GM12878 (cell line): Measurements from ENCODE around the gene COMMD1. TPM values are rescaled to one million over a fixed set of nuclear protein-coding genes. Genes with fewer than 3 reads are reported as not detected.

ENCODE experiments used
- ATAC-seq: fragments of 200-7000 bp; cut with Tn5 transposase; 3 replicates; pipeline ENCODE4 v1.9.1; 2020; ENCODE audit warnings: mild to moderate bottlenecking, moderate library complexity
- BruUV-seq: library from RNA; stranded (reverse); fragments of 400-500 nt; replicated peaks from 2 replicates; lab custom pipeline; 2021; lab: Mats Ljungman, UMichigan
- CTCF ChIA-PET: fragments of 300-600 bp; sonication (Branson Sonifier 250); formaldehyde crosslinking; extraction: SDS; loops from one replicate; lab custom pipeline; 2021; ENCODE audit warnings: inconsistent platforms; lab: Yijun Ruan, JAX
- POLR2A ChIA-PET: fragments of 350-600 bp; formaldehyde crosslinking; extraction: SDS; loops from one replicate; lab custom pipeline; 2021; ENCODE audit warnings: inconsistent platforms; lab: Charles Lee
- RAD21 ChIA-PET: fragments of 300-600 bp; sonication (Branson Sonifier 250); formaldehyde crosslinking; loops from one replicate; lab custom pipeline; 2023; ENCODE audit warnings: antibody characterized with exemption; ENCODE audit not compliant: unreplicated experiment; lab: Charles Lee
- SMC1A ChIA-PET: fragments of 300-600 bp; sonication (Branson Sonifier 250); formaldehyde crosslinking; loops from one replicate; lab custom pipeline; 2023; ENCODE audit not compliant: unreplicated experiment, uncharacterized antibody; lab: Charles Lee
- DNase-seq: peaks from one replicate; pipeline ENCODE4 v3.0.0-alpha.2; 2011; ENCODE audit warnings: low read depth, low spot score
- FAIRE-seq: peaks from 3 replicates; lab custom pipeline; 2011; peaks lifted over from hg19 to GRCh38; lab: Jason Lieb, UNC
- H2AFZ ChIP-seq: 2 replicates; pipeline ENCODE4 v1.6.0; 2011; ENCODE audit warnings: low read depth, low read length, control low read depth; ENCODE audit not compliant: control insufficient read depth
- H3K27ac ChIP-seq: 2 replicates; pipeline ENCODE4 v1.5.1; 2011; ENCODE audit warnings: control low read depth; ENCODE audit not compliant: control insufficient read depth, insufficient read depth
- H3K27me3 ChIP-seq, 2 experiments: replicated peaks in 1 of 2; 2 replicates each; pipeline versions ENCODE4 v1.6.0 to v1.6.1; 2011; ENCODE audit warnings: low read length in 1 of 2; ENCODE audit not compliant: control insufficient read depth in 2 of 2, insufficient read depth in 2 of 2
- H3K36me3 ChIP-seq, 2 experiments: 2 replicates each; pipeline ENCODE4 v1.5.1; 2011; ENCODE audit warnings: low read length in 1 of 2; ENCODE audit not compliant: control insufficient read depth in 2 of 2, insufficient read depth in 2 of 2
- H3K4me1 ChIP-seq: 2 replicates; pipeline ENCODE4 v1.6.1; 2011; ENCODE audit warnings: mild to moderate bottlenecking, low read length, moderate library complexity, mixed read lengths; ENCODE audit not compliant: control insufficient read depth, insufficient read depth
- H3K4me2 ChIP-seq: 2 replicates; pipeline ENCODE4 v1.6.0; 2011; ENCODE audit warnings: control low read depth; ENCODE audit not compliant: control insufficient read depth, insufficient read depth
- H3K4me3 ChIP-seq: fragments of 200-600 bp; sonication (generic); 2 replicates; pipeline ENCODE4 v1.5.1; 2016
- H3K79me2 ChIP-seq: 2 replicates; pipeline ENCODE4 v1.6.0; 2011; ENCODE audit warnings: low read length; ENCODE audit not compliant: control insufficient read depth, insufficient read depth
- H3K9ac ChIP-seq: 2 replicates; pipeline ENCODE4 v1.8.0; 2011; ENCODE audit warnings: low read length, control low read depth, mixed read lengths; ENCODE audit not compliant: control insufficient read depth, insufficient read depth
- H3K9me3 ChIP-seq: replicated peaks from 3 replicates; pipeline ENCODE4 v1.5.1; 2011; ENCODE audit warnings: mild to moderate bottlenecking, low read length; ENCODE audit not compliant: control insufficient read depth, insufficient read depth
- H4K20me1 ChIP-seq: 2 replicates; pipeline ENCODE4 v1.6.0; 2011; ENCODE audit not compliant: control insufficient read depth, insufficient read depth
- SKIL ChIP-seq: fragments of 450-650 bp; IDR thresholded peaks from 2 replicates; pipeline ENCODE4 v1.6.1; 2017; ENCODE audit warnings: mild to moderate bottlenecking, low read depth, inconsistent platforms; ENCODE audit not compliant: poor library complexity, severe bottlenecking
- STAT3 ChIP-seq: IDR thresholded peaks from 2 replicates; pipeline ENCODE4 v1.6.1; 2011; ENCODE audit warnings: low read depth, low read length, improper control_type of control experiment
- TBL1XR1 ChIP-seq: IDR thresholded peaks from 2 replicates; pipeline ENCODE4 v1.6.1; 2012; ENCODE audit warnings: low read depth, low read length, improper control_type of control experiment
- ZNF687 ChIP-seq: fragments of 450-650 bp; IDR thresholded peaks from 2 replicates; pipeline ENCODE4 v1.6.1; 2017; ENCODE audit warnings: mild to moderate bottlenecking, moderate library complexity
- WGBS: methylation state at CpG from one replicate; pipeline ENCODE4 v1.1.6; 2016; ENCODE audit warnings: low lambda C conversion rate; ENCODE audit not compliant: insufficient replicate concordance, insufficient coverage; ENCODE audit errors: missing lambda C conversion rate; 5-methylcytosine and 5-hydroxymethylcytosine counted together
- in situ Hi-C: fragments of 300-500 bp; cut with MboI; formaldehyde crosslinking; loops from 9 replicates; pipeline ENCODE4 v1.14.3; 2018; ENCODE audit warnings: mixed read lengths
- intact Hi-C: fragments of 100-400 bp; cut with micrococcal nuclease; formaldehyde crosslinking; loops from one replicate; pipeline ENCODE4 v1.14.2; 2022; ENCODE audit not compliant: unreplicated experiment
- polyA plus RNA-seq, 11 experiments: library from polyadenylated mRNA; depleted of rRNA in 4 of 11; unstranded in 6 of 11; stranded (reverse) in 5 of 11; fragments of >200 nt; fragmentation: Nextera tagmentation in 4 of 11; fragmentation: Illumina TruSeq in 1 of 11; extraction: Ambion mirVana in 4 of 11; extraction: Trizol in 1 of 11; gene quantifications; 1 replicate in 1 of 11; 2 replicates in 10 of 11; pipeline versions ENCODE4 v1.2.1 to v1.2.3, GENCODE V29; 2011 to 2016; ENCODE audit warnings: inconsistent platforms in 2 of 11, missing spikeins in 2 of 11, low read depth in 1 of 11
- total RNA-seq, 4 experiments: library from RNA; depleted of rRNA in 3 of 4; stranded (reverse); fragments of >200 nt in 3 of 4; fragmentation: Illumina TruSeq in 1 of 4; extraction: Trizol in 1 of 4; gene quantifications; 2 replicates each; pipeline versions ENCODE4 v1.2.1 to v1.2.3, GENCODE V29; 2013 to 2021

Gene COMMD1
- total and polyA plus RNA-seq, 10 of the 15 experiments (the other 5 are each of a cell fraction or from before 2014, with no cell fraction given) = 39.7 to 210 (median 53.7) TPM

- POLR2A ChIA-PET = interaction anchor here (0.6 to 0.9 kb wide), 2 partner anchors 8 to 34 kb away, joined by 3 read pairs; no protein-coding TSS in a partner anchor
- H3K79me2 ChIP-seq = no peaks in the 10 kb centered on the region; the same call in 1 of the 2 replicates
- H3K9me3 ChIP-seq = no peaks in the 10 kb centered on the region; the same call in 2 of the 3 replicates
- no peak overlapping the region for H3K4me2 ChIP-seq
- peaks cover 22% of the 10 kb centered on the region for H3K4me1 ChIP-seq
- SMC1A ChIA-PET = interaction anchor here (0.6 to 8.5 kb wide), 6 partner anchors 8 to 62 kb away, joined by 3 to 66 read pairs (median 6); no protein-coding TSS in a partner anchor
- ATAC-seq = no peak
- no peak overlapping the region for H2AFZ ChIP-seq
- H3K27me3 ChIP-seq = no peaks in the 10 kb centered on the region
- intact Hi-C loops (no loop called here), in situ Hi-C loops (no loop called here)
- H3K4me3 ChIP-seq = no peak overlapping the region
- FAIRE-seq = no peak
- no peaks in the 10 kb centered on the region for H4K20me1 ChIP-seq
- CTCF ChIA-PET = interaction anchor here (1.0 to 1.1 kb wide), 3 partner anchors 17 to 43 kb away, joined by 3 read pairs; no protein-coding TSS in a partner anchor
- 100% methylated on average over 5 of the region's 5 CpGs for WGBS
- no peak overlapping the region for H3K9ac ChIP-seq
- no peak for DNase-seq
- no TSS peak for BruUV-seq
- TF ChIP-seq ZNF687 (no peak), SKIL (no peak), TBL1XR1 (no peak), STAT3 (no peak)
- H3K36me3 ChIP-seq = no peaks in the 10 kb centered on the region
- no peak overlapping the region for H3K27ac ChIP-seq
- RAD21 ChIA-PET = interaction anchor here (0.6 kb wide), 1 partner anchor 56 kb away, joined by 3 read pairs; no protein-coding TSS in a partner anchor
These were observed 150.9 kb downstream of the COMMD1 start for GRCh38 chr2:62056341-62056740.
